ENCODE results near the gene MARCKS.
A peak's percentile ranks its signal among the peaks of the same experiment; 100 is the strongest.

The MARCKS gene

GRCh38 chr6:113858480-113859348 is 1.6 kb downstream of the MARCKS start:
- Histone ChIP-seq H2BK120ac (ENCODE audit: insufficient read depth, low read length, poor library complexity) (peak overlapping the region; percentile 98), H3K18ac (ENCODE audit: low read length) (peak overlapping the region; percentile 99), H3K14ac (ENCODE audit: low read length) (peak overlapping the region; percentile 99), H3K79me1 (ENCODE audit: low read length) (peaks cover 22% of the 10 kb centered on the region), H2BK12ac (ENCODE audit: low read length) (peak overlapping the region; percentile 58), H3K4me2 (ENCODE audit: low read length) (peak overlapping the region; percentile 83), H4K8ac (ENCODE audit: low read depth, low read length) (peak overlapping the region; percentile 96), H4K91ac (ENCODE audit: low read depth, low read length) (peak overlapping the region; percentile 99), H3K23ac (ENCODE audit: low read length) (no peak overlapping the region), H3K4me1 (ENCODE audit: control insufficient read depth in 1 of 2, insufficient read depth in 2 of 2, low read length in 2 of 2) (peaks cover 0 to 3% of the 10 kb centered on the region in 2 experiments), H3K4me3 (ENCODE audit: low read depth, low read length) (peak overlapping the region; percentile 92), H2AFZ (ENCODE audit: insufficient read depth, low read length, poor library complexity) (peak overlapping the region; percentile 85), H3K9ac (ENCODE audit: low read length) (peak overlapping the region; percentile 100), H3K79me2 (ENCODE audit: control insufficient read depth, insufficient read depth, low read length, poor library complexity) (peaks cover 26% of the 10 kb centered on the region), H3K27me3 (ENCODE audit: insufficient read depth, low read length) (no peaks in the 10 kb centered on the region), H4K12ac (ENCODE audit: low read depth, low read length) (peak overlapping the region; percentile 74), H3K9me3 (ENCODE audit: insufficient read depth, low read depth, low read length) (no peaks in the 10 kb centered on the region), H2AK5ac (ENCODE audit: low read length) (peak overlapping the region; percentile 98), H2BK5ac (ENCODE audit: low read depth, low read length, poor library complexity) (peak overlapping the region; percentile 99), H3K27ac (ENCODE audit: low read depth, low read length) (peak overlapping the region; percentile 85), H3K4ac (ENCODE audit: low read depth, low read length) (peak overlapping the region; percentile 100), H3K36me3 (ENCODE audit: control insufficient read depth in 1 of 2, insufficient read depth in 2 of 2, low read length in 2 of 2) (peaks cover 9 to 17% of the 10 kb centered on the region in 2 experiments)
- no CpG with 5 or more reads among the region's 67 CpGs for WGBS (ENCODE audit: extremely low coverage, insufficient coverage, insufficient read length)
- DNase-seq, result peak; percentile 93 to 94

GRCh38 chr6:113859349-113860180 is 2.4 kb downstream of the MARCKS start:
- peak overlapping the region; percentile 85 for H2AFZ ChIP-seq (ENCODE audit: insufficient read depth, low read length, poor library complexity)
- H3K79me1 ChIP-seq (ENCODE audit: low read length), result peaks cover 22% of the 10 kb centered on the region
- peaks cover 26% of the 10 kb centered on the region for H3K79me2 ChIP-seq (ENCODE audit: control insufficient read depth, insufficient read depth, low read length, poor library complexity)
- peaks cover 0 to 3% of the 10 kb centered on the region in 2 experiments for H3K4me1 ChIP-seq (ENCODE audit: control insufficient read depth in 1 of 2, insufficient read depth in 2 of 2, low read length in 2 of 2)
- H2BK120ac ChIP-seq (ENCODE audit: insufficient read depth, low read length, poor library complexity), result peak overlapping the region; percentile 83
- peaks cover 9 to 17% of the 10 kb centered on the region in 2 experiments for H3K36me3 ChIP-seq (ENCODE audit: control insufficient read depth in 1 of 2, insufficient read depth in 2 of 2, low read length in 2 of 2)
- peak overlapping the region; percentile 95 for H3K18ac ChIP-seq (ENCODE audit: low read length)
- peak overlapping the region; percentile 50 for H2BK12ac ChIP-seq (ENCODE audit: low read length)
- H3K27me3 ChIP-seq (ENCODE audit: insufficient read depth, low read length), result no peaks in the 10 kb centered on the region
- H3K23ac ChIP-seq (ENCODE audit: low read length), result no peak overlapping the region
- H3K9me3 ChIP-seq (ENCODE audit: insufficient read depth, low read depth, low read length), result no peaks in the 10 kb centered on the region
- H3K4me2 ChIP-seq (ENCODE audit: low read length), result peak overlapping the region; percentile 83
- peak overlapping the region; percentile 95 for H3K14ac ChIP-seq (ENCODE audit: low read length)
- peak overlapping the region; percentile 70 for H4K91ac ChIP-seq (ENCODE audit: low read depth, low read length)
- no CpG with 5 or more reads among the region's 90 CpGs for WGBS (ENCODE audit: extremely low coverage, insufficient coverage, insufficient read length)
- H2BK5ac ChIP-seq (ENCODE audit: low read depth, low read length, poor library complexity), result peak overlapping the region; percentile 81
- peak; percentile 15 to 54 for DNase-seq
- H4K8ac ChIP-seq (ENCODE audit: low read depth, low read length), result peak overlapping the region; percentile 79
- H4K12ac ChIP-seq (ENCODE audit: low read depth, low read length), result peak overlapping the region; percentile 4
- H3K4me3 ChIP-seq (ENCODE audit: low read depth, low read length), result peak overlapping the region; percentile 74
- H3K9ac ChIP-seq (ENCODE audit: low read length), result peak overlapping the region; percentile 76
- peak overlapping the region; percentile 59 for H3K27ac ChIP-seq (ENCODE audit: low read depth, low read length)
- peak overlapping the region; percentile 94 for H2AK5ac ChIP-seq (ENCODE audit: low read length)
- H3K4ac ChIP-seq (ENCODE audit: low read depth, low read length), result peak overlapping the region; percentile 100

- no CpG with 5 or more reads among the region's 56 CpGs for whole genome bisulfite sequencing (ENCODE audit: extremely low coverage, insufficient coverage, insufficient read length)
- H3K27me3 ChIP-seq (ENCODE audit: insufficient read depth, low read length), result no peaks in the 10 kb centered on the region
Measured at GRCh38 chr6:113860181-113860955, 3.2 kb downstream of the MARCKS start.

GRCh38 chr6:113862112-113862511 is 5.0 kb downstream of the MARCKS start:
- Histone ChIP-seq H3K4ac (ENCODE audit: low read depth, low read length) (no peak overlapping the region), H3K4me1 (ENCODE audit: control insufficient read depth in 1 of 2, insufficient read depth in 2 of 2, low read length in 2 of 2) (no peaks in the 10 kb centered on the region), H2AK5ac (ENCODE audit: low read length) (no peak overlapping the region), H3K14ac (ENCODE audit: low read length) (no peak overlapping the region), H2BK120ac (ENCODE audit: insufficient read depth, low read length, poor library complexity) (no peak overlapping the region), H4K8ac (ENCODE audit: low read depth, low read length) (no peak overlapping the region), H3K79me2 (ENCODE audit: control insufficient read depth, insufficient read depth, low read length, poor library complexity) (peaks cover 26% of the 10 kb centered on the region), H2BK12ac (ENCODE audit: low read length) (no peak overlapping the region), H3K9me3 (ENCODE audit: insufficient read depth, low read depth, low read length) (no peaks in the 10 kb centered on the region), H3K4me3 (ENCODE audit: low read depth, low read length) (no peak overlapping the region), H3K18ac (ENCODE audit: low read length) (no peak overlapping the region), H3K27ac (ENCODE audit: low read depth, low read length) (no peak overlapping the region), H2AFZ (ENCODE audit: insufficient read depth, low read length, poor library complexity) (no peak overlapping the region), H3K23ac (ENCODE audit: low read length) (no peak overlapping the region), H3K36me3 (ENCODE audit: control insufficient read depth in 1 of 2, insufficient read depth in 2 of 2, low read length in 2 of 2) (peaks cover 9 to 17% of the 10 kb centered on the region in 2 experiments), H3K4me2 (ENCODE audit: low read length) (no peak overlapping the region), H3K27me3 (ENCODE audit: insufficient read depth, low read length) (no peaks in the 10 kb centered on the region), H4K12ac (ENCODE audit: low read depth, low read length) (no peak overlapping the region), H2BK5ac (ENCODE audit: low read depth, low read length, poor library complexity) (no peak overlapping the region), H3K9ac (ENCODE audit: low read length) (no peak overlapping the region), H3K79me1 (ENCODE audit: low read length) (peaks cover 19% of the 10 kb centered on the region), H4K91ac (ENCODE audit: low read depth, low read length) (no peak overlapping the region)
- no peak for DNase-seq

More at GRCh38 chr6:113860181-113860955, 3.2 kb downstream of the MARCKS start:
- no peak overlapping the region for H2BK5ac ChIP-seq (ENCODE audit: low read depth, low read length, poor library complexity)
- H3K79me1 ChIP-seq (ENCODE audit: low read length), result peaks cover 22% of the 10 kb centered on the region
- H3K4me2 ChIP-seq (ENCODE audit: low read length), result peak overlapping the region; percentile 83
- peak overlapping the region; percentile 22 for H3K27ac ChIP-seq (ENCODE audit: low read depth, low read length)
- no peak overlapping the region for H3K14ac ChIP-seq (ENCODE audit: low read length)
- H3K18ac ChIP-seq (ENCODE audit: low read length), result no peak overlapping the region
- H4K8ac ChIP-seq (ENCODE audit: low read depth, low read length), result no peak overlapping the region
- peak overlapping the region; percentile 16 for H3K4me3 ChIP-seq (ENCODE audit: low read depth, low read length)
- H3K9me3 ChIP-seq (ENCODE audit: insufficient read depth, low read depth, low read length), result no peaks in the 10 kb centered on the region
- peaks cover 9 to 17% of the 10 kb centered on the region in 2 experiments for H3K36me3 ChIP-seq (ENCODE audit: control insufficient read depth in 1 of 2, insufficient read depth in 2 of 2, low read length in 2 of 2)
- H2AFZ ChIP-seq (ENCODE audit: insufficient read depth, low read length, poor library complexity), result no peak overlapping the region
- DNase-seq, result peak in 1 of 2 donors; percentile 21
- H2AK5ac ChIP-seq (ENCODE audit: low read length), result no peak overlapping the region
- peak overlapping the region; percentile 70 for H4K91ac ChIP-seq (ENCODE audit: low read depth, low read length)
- H4K12ac ChIP-seq (ENCODE audit: low read depth, low read length), result no peak overlapping the region
- H3K79me2 ChIP-seq (ENCODE audit: control insufficient read depth, insufficient read depth, low read length, poor library complexity), result peaks cover 26% of the 10 kb centered on the region
- peak overlapping the region; percentile 76 for H3K9ac ChIP-seq (ENCODE audit: low read length)
- H3K4ac ChIP-seq (ENCODE audit: low read depth, low read length), result no peak overlapping the region
- H2BK120ac ChIP-seq (ENCODE audit: insufficient read depth, low read length, poor library complexity), result no peak overlapping the region
- peaks cover 0 to 3% of the 10 kb centered on the region in 2 experiments for H3K4me1 ChIP-seq (ENCODE audit: control insufficient read depth in 1 of 2, insufficient read depth in 2 of 2, low read length in 2 of 2)
- no peak overlapping the region for H3K23ac ChIP-seq (ENCODE audit: low read length)
- H2BK12ac ChIP-seq (ENCODE audit: low read length), result no peak overlapping the region

All from trophoblast cell (in vitro differentiated cells and primary cell).